GM19239 (cell line): ENCODE results near the gene FREM3.
"Not testable (repeated sequence)": the region's sequence is repeated elsewhere in the genome, so short reads cannot be mapped to it uniquely, and the experiment has no call there.

Experiments
- DNase-seq: peaks from one replicate; pipeline ENCODE4 v3.0.0; 2011; ENCODE audit warnings: low spot score; ENCODE audit not compliant: insufficient read length
- FAIRE-seq: peaks from 2 replicates; lab custom pipeline; 2011; peaks lifted over from hg19 to GRCh38; lab: Jason Lieb, UNC

The FREM3 gene

DNA sequence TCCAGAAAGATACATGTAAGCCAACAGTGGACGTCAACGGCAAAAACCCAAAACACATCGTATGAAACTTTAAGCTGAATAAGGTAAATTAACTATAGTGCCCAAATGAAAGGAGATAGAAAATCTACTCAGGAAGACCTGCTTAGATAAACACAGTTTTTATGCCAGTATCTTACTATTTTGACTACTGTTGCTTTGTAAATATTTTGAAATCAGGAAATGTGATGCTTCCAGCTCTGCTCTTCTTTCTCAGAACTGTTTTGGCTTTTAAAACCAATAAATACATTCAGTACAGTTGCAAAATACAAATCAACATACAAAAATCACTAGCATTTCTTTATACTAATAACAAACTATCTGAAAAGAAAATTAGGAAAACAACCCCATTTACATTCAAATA is 103.2 kb downstream of the FREM3 start:
- DNase-seq (no peak), FAIRE-seq (no peak)

DNA sequence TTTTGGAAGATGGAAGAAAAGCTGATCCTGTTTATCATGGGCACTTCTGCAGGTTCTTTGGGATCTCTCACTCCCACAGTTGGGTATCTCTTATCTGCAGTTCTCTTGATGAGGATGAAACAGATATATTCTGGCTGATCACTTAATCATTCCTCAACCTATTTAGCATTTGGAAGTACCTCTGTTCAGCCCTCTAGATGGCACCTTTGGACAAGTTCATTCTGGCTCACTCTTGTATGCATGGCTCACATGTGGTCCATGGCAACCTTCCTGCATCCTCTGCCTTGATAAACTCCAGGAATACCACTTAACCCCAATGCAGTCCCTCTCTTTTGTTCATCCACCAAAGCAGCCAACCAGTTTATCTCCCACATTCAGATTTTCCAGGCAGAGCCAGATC is 112.8 kb downstream of the FREM3 start:
- DNase-seq (no peak), FAIRE-seq (no peak)

DNA sequence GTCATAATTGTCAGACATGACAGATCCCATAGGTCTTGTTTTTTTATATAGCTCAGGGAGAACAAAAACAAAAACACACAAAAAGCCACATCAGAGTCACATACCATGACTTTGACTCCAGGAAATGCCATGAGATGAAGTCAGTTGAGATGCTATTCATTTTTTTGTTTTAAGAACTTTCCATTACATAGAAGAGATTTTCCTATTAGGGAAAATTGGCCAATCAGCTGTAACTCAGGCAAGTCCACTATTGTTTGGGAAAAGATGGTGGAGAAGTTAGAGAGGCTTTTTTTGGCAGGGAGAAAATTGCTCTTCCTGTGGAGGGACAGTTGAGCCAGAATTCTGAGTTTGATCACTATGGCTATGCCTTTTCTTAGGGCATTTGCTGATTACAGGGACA is 114.4 kb downstream of the FREM3 start:
- FAIRE-seq (no peak), DNase-seq (no peak)

DNA sequence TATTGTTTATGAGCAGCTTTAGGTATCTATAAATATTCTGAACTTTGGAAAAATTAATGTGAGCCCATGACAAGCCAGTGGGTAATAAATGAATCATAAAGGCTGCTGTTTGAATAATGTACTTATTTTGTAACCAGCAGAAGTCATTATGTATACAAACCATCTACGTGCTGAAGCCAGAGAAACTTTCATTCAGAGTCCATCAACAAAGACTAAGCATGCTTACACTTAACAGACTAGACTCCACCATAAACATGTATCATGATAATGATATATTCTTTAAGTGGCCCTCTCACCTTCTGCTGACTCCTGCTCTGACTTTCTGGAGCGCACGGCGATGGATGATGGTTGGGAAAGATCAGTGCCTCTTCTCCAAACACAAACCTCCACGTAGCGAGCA is 114.9 kb downstream of the FREM3 start:
- FAIRE-seq (no peak), DNase-seq (no peak)

DNA sequence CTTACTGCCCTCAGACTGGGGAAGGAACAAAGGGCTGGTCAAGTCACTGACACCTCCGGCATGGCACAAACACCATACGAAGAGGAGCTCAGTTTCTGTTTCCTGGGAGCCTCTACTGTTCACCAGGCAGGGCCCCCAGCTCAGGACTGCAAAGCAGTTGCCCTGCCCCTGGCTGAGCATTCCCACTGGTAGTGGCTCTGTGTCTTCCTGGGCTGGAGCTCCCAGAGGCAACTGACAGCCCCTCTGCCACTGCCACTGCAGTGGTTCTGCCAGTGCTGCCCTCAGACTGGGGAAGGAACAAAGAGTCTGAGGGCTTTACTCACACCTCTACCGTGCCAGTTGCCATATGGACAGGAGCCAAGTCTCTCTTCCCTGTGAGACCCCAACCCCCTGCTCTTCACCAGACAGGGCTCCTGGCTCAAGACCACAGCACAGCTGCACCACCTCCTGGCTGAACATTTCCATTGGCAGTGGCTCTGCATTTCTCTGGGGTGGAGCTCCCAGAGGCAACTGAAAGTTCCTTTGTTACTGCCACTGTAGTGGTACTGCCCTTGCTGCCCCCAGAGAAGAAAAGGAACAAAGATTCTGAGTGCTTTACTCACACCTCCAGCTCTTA is 119.0 kb downstream of the FREM3 start:
- FAIRE-seq = no peak
- DNase-seq = no peak

DNA sequence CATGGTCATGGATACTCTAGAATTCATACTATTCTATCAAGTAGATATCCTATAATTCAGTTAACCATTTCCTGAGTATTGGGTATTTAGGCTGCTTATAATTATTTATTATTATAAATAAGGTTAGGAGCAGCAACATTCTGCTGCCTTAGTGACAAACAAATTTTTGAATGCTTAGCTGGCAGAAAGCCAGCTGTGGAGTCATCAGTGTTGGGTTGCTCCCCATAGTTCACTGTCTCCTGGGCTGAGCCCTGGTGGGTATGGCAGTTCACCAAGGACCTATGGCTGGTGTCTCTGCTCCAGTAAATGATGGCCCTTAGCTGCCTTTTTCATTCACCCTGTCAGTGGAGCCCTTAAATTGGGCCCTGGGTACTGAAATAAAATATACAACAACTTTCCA is 125.1 kb downstream of the FREM3 start:
- FAIRE-seq = no peak
- no peak for DNase-seq

DNA sequence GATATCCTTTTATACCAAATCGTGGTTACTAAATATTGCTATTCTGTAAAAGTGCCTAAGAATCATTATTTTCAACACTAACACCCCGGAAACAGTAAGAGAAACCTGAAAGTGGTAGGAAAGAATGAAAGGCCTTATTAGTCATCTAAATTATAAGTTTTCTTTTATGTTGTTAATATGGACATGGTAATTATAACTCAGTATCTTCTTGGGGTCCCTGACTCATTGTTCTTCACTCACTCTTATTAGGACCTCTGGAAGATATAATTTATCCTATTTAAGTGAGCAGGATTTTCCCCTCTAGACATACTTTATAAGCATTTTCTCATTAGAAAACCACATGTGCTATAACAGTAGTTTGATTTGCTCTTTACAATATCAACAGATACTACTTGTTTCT is 136.0 kb downstream of the FREM3 start:
- no peak for DNase-seq
- no peak for FAIRE-seq

DNA sequence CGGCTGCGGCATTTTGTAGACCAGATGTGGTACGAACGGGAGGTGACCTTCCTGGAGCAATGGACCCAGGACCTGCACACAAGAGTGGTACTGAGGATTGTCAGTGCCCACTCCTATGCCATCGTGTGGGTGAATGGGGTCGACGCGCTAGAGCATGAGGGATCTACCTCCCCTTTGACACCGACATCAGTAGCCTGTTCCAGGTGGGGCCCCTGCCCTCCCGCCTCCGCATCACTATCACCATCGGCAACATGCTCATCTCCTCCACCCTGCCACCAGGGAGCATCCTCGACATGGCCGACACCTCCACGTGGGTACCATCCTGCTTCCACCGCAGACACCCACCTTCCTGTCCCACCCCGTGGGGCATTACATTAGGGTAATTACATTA is 140.7 kb downstream of the FREM3 start:
- FAIRE-seq = no peak

DNA sequence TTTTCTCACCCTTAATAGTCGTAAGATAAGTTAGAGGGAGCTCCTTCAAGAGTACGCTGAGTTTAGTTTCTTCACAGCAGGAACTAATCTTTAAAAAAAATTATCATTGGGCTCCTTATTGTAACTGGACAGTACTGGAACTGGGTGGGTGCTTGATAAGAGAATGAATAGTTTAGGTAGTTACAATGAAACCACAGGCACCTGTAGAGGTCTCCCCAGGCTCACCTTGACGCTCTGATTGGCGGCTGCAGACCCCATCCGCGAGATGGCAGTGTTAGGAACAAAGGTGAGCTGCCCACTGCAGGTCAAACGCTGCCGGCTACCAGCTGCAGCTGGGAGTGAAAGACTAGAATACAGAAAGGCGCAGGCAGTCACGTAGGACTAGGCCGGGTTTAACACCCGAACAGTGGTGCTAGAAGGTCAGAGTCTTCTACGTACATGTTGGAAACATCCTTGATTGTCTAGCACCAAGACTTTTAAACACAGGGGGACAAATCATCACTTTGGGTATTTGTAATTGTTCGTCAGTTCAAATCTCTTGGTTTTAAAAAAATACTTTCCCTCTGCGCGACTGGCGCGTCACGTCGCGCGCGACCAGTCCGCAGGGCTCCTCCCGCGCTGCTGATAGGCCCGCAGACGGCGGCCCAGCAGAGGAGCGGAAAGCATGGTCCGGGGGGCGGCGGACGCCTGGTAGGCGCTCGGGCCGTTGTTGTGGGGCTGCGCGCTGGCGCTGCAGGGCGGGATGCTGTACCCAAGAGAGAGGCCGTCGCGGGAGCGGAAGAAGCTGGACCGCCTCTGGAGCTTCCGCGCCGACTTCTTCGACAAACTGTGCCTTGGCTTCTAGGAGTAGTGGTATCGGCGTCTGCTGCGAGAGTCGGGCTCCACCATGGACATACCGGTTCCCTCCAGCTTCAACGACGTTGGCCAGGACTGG is 141.4 kb downstream of the FREM3 start:
- DNase-seq = peak; percentile 56

More for the DNA sequence above, 140.7 kb downstream of the FREM3 start:
- peak; percentile 5 for DNase-seq

DNA sequence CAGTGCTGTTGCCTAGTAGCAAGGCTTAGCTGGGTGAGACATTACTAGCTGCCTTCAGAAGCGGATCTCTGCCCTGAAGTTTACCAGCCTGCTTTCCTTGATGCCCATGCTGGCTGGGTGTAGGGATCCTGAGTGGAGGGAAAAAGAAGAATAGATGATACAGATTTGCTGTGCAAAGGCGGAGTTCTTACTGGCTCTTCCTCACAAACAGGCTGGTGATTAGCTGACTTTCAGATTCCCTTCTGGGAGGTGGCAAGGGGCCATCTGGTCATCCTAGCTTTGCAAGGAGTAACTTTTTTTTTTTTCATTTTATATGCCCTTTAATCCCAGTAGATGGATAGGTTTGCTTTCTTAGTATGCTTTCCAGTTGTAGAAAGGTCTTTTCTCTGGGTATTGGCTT is 142.2 kb downstream of the FREM3 start:
- DNase-seq = no peak
- no peak for FAIRE-seq

More for the DNA sequence above, 141.4 kb downstream of the FREM3 start:
- FAIRE-seq = peak; percentile 80

DNA sequence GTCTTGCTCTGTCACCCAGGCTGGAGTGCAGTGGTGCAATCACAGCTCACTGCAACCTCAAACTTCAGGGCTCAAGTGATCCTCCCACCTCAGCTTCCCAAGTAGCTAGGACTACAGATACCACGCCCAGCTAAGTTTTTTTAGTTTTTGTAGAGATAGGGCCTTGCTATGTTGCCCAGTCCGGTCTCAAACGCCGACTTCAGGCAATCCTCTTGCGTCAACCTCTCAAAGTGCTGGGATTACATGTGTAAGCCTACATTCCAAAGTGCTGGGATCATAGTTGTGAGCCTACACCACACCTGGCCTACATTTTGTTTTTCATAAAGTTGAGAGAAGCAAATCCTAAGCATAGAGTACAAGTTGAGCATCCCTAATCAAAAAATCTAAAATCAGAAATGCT is 144.8 kb downstream of the FREM3 start:
- FAIRE-seq (no peak), DNase-seq (no peak)

DNA sequence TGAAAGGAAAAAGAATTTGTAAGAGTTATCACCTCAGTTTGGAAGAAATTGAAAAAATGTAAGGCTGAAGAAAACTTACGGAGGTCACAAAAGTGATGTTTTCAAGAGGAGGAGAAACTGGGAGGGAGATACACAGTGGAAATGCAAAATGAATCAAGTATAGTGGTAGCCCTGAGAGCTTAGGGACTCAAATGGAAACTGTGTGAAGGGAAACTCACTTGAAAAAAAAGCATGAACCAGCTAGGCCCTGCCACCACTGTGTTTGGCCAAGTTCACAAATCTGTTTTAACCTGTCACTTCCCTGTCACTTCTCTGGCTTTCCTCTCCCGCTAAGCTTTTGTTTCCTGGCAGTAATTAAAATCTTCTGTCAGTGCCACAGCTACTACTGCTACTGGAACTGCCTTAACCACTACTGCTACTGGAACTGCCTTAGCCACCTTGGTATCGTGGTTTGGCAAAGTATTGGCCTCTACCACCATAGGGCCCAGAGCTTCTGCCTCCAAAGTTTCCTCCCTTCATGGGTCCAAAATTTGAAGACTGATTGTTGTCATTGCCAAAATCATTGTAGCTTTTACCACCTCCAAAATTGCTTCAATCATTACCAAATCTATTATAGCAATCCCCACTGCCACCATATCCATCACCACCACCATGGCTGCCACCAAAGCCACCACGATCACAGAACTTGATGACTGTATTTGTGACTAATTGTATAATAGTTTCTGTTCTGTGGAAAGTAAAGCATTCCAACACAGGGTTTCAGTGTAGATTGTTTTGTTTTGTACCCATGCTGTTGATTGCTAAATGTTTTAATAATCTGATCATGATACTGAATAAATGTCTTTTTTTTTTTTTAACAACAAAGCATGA is 145.5 kb downstream of the FREM3 start:
- FAIRE-seq = no peak
- DNase-seq = no peak

DNA sequence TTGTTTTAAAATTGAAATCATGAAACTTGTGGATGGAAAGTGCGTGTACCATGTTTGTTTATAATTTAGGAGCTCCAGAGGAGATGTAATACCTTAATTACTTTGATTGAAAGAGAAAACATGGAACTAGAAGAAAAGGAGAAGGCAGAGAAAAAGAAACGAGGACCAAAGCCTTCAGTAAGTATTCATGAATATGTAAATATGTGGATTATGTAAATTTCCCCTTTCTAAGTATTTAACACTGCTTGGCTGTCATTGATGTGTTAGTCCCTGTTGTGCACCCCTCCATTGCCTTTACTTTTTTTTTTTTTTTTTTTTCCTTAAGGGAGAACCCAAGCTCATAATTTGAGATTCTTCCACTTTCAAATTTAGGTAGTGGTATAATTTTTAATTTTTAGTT is 150.5 kb downstream of the FREM3 start:
- FAIRE-seq = no peak
- DNase-seq = no peak

DNA sequence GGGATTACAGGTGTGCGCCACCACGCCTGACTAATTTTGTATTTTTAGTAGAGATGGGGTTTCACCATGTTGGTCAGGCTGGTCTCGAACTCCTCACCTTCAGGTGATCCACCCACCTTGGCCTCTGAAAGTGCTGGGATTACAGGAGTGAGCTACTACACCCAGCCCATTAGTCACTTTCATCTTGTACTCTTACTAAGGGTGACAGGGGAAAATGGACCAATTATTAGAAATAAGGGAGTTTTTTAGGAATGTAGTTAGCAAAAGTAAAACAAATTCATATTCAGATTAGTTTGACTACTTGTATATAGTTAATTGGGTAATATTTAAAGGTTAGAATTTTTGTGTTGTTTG is 160.8 kb downstream of the FREM3 start:
- no peak for DNase-seq
- FAIRE-seq = no peak

DNA sequence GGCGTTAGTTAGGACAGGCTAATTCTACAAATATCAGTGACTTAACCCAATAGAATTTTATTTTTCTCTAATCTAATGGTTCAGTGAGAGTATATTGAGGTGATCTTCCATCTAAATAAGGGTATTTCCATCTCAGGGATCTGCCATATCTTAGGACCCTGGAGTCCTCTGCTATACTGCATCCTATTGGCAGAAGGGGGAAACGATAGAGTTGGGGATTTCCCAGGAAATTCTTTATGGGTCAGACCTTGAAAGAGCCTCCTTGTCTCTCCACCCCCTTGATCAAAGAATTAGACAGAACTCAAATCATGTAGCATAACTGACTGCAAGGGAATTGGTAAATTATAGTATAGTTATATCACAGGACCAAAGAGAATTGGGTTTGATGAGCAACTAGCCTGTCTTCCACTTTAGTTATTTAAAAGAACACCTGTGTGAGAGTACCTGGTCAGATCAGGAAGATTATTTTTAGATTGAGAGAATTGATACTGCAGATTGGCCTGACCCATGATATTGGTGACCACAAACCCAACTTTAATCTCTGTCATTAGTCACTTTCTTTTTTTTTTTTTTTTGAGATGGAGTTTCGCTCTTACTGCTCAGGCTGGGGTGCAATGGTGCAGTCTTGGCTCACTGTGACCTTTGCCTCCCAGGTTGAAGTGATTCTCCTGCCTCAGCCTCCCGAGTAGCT is 161.4 kb downstream of the FREM3 start:
- FAIRE-seq (no peak), DNase-seq (no peak)

DNA sequence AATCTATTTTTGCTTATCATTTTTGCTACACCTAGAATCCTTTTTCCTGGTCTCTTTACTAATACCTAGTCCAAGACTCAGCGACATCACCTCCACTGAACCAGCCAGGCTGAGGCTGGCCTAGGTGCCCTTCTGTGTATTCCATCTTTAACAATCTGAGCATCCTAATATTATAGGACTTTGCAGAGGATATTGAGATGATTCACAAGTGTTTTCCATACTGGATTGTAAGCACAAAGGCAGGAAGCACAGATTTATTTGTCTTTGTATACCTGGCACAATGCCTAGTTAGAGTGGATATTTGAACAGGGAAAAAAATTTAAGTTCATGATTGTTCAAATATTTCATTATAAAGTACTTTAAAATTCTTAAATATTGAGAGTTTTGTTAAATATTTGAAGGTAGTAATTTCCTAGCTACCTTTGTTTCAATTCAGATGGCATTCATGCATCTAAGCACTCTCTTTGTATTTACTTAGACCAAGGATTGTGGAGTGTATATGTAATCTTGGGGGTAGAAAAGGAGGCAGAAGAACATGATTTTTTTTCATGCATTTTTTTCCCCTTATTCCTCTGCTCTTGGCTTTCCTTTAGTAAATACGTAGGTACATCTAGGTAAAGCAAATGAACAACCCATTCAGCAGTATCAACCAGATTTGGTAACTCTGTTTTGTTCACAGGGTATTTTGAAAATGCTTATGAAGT is 168.5 kb downstream of the FREM3 start:
- FAIRE-seq (no peak), DNase-seq (no peak)

DNA sequence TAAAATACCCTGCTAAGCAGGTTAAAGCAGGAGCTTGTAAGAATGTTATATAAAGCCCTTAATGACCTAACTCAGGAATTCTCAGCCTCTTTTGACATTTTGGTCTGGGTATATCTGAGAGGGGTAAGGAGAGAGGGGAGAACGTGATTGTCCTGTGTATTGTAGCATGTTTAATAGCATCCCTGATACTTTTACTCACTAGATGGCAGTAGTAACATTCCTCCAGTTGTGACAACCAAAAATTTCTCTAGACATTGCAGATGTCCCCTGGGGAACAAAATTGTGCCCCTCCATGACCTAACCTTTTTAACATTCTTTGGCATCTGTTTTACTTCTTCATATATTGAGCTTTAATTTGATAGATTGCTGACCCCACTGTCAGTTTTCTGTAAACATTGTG is 169.1 kb downstream of the FREM3 start:
- DNase-seq (no peak), FAIRE-seq (peak; percentile 70)

DNA sequence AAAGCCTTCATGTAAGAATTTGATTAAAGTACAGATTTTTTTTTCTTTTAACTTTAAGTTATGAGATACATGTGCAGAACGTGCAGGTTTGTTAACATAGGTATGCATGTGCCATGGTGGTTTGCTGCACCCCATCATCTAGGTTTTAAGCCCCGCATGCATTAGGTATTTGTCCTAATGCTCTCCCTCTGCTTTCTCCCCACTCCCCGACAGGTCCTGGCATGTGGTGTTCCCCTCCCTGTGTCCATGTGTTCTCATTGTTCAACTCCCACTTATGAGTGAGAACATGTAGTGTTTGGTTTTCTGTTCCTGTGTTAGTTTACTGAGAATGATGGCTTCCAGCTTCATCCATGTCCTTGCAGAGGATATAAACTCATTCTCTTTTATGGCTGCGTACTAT is 172.4 kb downstream of the FREM3 start:
- DNase-seq, FAIRE-seq: not testable (repeated sequence)
